Left cardiac atrium (tissue), 4 donors: Measurements from ENCODE around the gene NME8. TPM values are rescaled to one million over a fixed set of nuclear protein-coding genes. Genes with fewer than 3 reads are reported as not detected.
A peak's percentile ranks its signal among the peaks of the same experiment; 100 is the strongest.
"Not testable (repeated sequence)": the region's sequence is repeated elsewhere in the genome, so short reads cannot be mapped to it uniquely, and the experiment has no call there.

ENCODE experiments used
- ATAC-seq, 2 donors: fragments of 200-7000 bp; cut with Tn5 transposase; one replicate each; pipeline ENCODE4 v1.9.1; 2020; ENCODE audit warnings: mild to moderate bottlenecking in 2 of 2, moderate library complexity in 2 of 2
- DNase-seq: peaks from one replicate; pipeline ENCODE4 v3.0.0-alpha.2; 2020
- intact Hi-C, 2 donors: fragments of 100-400 bp; cut with DNase I; formaldehyde crosslinking; loops; one replicate each; pipeline versions ENCODE4 v1.14.1 to v1.15.1; 2022 to 2023
- long read RNA-seq: library from polyadenylated mRNA; unstranded; transcript quantifications from one replicate; pipeline ENCODE4 v2.0.0, GENCODE V29; 2021
- total RNA-seq, 2 donors: library from RNA; stranded (reverse); fragmentation: NEBNext Ultra II Directional; extraction: Animal tissue kit (Norgen Biotek cat#: 25700); gene quantifications; one replicate each; pipeline ENCODE4 v1.2.1, GENCODE V29; 2021
- donor health status: DM: no; HTN: yes; CAD: no.
- donor health status: DM: no; HTN: yes; CAD: no; lungs with severe emphysema.
- donor health status: DM: yes; HTN: yes; CAD: no.
- donor health status: Dilated cardiomyopathy.

The NME8 gene
- not detected for total RNA-seq
- long read RNA-seq = 0 reads

DNA sequence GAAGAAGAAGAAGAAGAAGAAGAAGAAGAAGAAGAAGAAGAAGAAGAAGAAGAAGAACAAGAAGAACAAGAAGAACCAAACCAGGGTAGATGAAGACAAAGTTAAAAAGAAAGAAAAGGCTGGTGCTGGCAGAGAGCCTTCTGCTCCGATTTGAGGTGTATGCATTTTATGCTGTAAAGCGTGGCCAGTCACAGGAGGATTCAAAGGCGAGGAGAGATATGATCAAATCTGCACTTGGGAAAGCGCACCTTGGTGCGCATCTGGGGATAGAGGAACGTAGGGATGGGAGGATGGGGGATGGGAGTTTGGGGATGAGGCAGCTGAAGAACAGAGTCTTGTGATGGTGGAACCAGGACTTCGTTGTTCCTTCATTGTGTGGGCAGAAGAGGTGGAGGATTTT is at the start of gene NME8:
TSS of gene NME8 (plus strand) at position 301 of the 400 bp plus-strand sequence. CDS start 1,670 bp downstream, outside the sequence.
- DNase-seq = no peak
- intact Hi-C loops = no loop called here
- ATAC-seq = no peak

GRCh38 chr7:37806152-37806551 is 42.2 kb upstream of the NME8 start:
- intact Hi-C loops = no loop called here
- ATAC-seq = no peak
- DNase-seq = no peak

GRCh38 chr7:37812161-37812580 is 36.2 kb upstream of the NME8 start:
- intact Hi-C loops, DNase-seq, ATAC-seq: not testable (repeated sequence)

GRCh38 chr7:37815671-37816371 is 32.6 kb upstream of the NME8 start:
- intact Hi-C loops = no loop called here
- ATAC-seq (no peak), DNase-seq (no peak)

DNA sequence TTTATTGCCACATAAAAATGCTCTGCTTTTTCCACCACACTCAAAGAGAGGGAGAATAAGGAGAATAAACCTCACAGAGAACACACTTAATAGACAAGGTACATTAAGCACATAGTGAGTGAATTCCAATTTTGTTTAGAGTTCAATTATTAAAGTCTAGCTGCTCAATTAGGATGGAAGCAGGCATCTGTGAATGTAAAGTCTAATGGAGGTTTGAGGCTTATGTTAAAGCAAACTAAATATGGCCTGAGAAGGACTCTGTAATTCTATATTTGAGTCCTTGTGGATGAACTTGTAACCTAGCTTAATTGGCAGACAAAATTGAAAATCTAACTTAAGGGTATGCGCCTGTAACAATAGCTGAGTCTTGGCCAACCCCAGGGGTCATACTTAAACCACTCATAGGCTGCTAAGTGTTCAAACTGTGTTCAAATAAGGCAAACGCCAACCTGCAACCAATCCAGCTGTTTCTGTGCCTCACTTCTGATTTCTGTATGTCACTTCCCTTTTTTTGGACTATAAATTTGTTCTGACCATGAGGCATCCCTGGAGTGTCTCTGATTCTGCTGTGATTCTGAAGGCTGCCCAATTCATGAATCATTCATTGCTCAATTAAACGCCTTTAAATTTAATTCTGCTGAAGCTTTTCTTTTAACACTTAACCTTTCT is 31.3 kb upstream of the NME8 start:
- ATAC-seq (no peak), DNase-seq (no peak)
- intact Hi-C loops = no loop called here

- ATAC-seq (no peak), DNase-seq (no peak)
- intact Hi-C loops = no loop called here
Observed at GRCh38 chr7:37817591-37817960, 30.8 kb upstream of the NME8 start.

DNA sequence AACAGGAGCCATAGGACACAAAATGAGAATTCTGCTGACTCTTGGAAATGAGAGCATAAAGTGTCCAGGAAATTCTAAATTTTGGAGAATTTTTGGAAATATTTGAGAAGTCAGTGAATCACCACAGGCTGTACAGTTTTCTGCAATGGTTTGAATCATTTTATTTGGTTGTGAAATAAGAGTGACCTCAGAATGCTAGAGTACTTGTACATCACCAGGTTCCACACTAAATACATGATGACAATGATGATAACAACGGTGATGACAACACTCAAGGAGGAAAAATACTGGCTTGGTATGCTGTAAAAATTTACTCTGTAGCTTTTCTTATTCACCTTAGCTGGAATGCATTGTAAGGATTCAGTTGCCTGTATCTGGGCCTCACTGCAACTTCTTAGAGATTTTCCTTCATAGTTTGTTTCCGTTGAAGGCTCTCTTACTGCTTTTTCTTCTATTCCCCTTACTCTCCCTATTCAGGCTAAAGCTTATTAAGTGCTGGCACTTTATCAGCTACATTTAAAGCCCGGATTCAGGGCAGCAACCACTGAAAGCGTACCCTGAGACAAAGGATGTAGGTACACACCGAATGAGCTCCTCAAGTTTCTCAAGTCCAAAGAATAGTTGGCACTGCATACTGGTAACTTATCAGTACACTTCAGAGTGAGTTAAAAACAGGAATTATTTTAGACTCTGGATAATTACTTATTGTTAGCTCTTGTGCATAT is 30.2 kb upstream of the NME8 start:
- peak in 1 of 2 donors; percentile 79 for ATAC-seq

DNA sequence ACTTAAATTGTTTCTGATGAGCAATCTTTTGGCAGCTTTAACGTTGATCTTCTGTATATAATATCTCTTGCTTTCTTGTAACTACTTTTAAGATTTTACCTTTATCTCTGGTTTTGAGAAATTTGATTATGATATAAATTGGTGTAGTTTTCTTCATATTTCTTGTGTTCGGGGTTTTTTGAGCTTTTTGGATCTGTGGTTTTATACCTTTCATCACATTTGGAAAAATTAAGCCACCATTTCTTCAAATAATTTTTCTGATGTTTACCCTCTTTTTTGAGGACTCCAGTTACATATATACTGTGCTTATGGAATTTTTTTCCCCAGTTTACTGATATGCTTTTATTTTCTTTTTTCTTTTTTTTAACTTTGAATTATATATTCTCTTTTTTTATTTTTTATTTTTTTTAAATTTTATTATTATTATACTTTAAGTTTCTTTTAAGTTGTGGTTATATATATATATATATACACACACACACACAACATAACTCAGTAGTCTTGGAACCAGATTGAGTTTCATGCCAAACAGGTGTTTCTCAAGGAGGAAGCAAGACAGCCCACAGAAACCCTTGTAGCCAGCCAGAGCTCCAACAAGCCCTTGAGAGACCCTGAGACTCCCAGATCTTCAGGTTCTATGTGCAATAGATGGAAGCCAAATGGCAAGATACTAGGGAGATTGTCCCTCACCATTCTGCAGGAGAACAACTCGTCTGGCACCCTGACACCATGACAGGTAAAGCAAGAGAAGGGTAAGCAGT is 27.5 kb upstream of the NME8 start:
- intact Hi-C loops = no loop called here
- DNase-seq = no peak
- no peak for ATAC-seq

More for the DNA sequence above, 30.2 kb upstream of the NME8 start:
- DNase-seq = no peak
- intact Hi-C loops = no loop called here

DNA sequence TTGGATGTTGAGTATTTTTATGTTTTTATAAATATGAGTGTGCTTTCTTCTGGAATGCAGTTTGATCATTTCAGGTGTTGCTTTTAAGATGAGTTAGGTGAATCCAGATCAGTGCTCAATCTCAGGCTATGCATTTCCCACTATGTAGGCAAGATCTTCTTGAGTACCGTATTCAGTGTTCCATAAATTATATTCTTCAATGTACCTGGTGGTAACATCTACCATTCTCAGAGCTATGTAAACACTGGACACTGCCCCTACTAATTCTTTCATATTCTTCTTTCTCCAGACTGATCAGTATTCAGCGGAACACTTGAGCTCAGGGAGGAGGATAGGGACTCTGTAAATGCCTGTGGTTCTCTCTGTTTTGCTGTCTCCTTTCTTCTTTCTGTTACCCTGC is 25.5 kb upstream of the NME8 start:
- DNase-seq (no peak), ATAC-seq (no peak)
- intact Hi-C loops = no loop called here

DNA sequence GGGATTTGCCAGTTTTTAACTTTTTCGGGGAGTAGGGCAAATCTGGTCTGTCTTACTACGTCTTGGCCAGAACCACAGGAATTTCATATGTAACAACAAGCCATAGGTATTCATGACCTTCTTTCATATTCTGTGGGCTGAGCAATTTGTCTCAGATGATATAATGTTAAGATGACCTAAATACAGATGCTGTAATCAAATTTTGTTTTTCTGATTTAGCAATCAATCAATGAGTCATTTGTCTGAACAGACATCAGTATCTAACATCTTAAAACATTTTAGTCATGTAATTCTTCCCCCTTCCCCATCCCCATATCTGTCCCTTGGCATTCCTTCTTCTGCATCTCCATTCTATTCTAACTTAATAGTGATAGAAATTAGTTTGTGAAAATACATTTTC is 24.8 kb upstream of the NME8 start:
- intact Hi-C loops = no loop called here
- DNase-seq (no peak), ATAC-seq (no peak)

DNA sequence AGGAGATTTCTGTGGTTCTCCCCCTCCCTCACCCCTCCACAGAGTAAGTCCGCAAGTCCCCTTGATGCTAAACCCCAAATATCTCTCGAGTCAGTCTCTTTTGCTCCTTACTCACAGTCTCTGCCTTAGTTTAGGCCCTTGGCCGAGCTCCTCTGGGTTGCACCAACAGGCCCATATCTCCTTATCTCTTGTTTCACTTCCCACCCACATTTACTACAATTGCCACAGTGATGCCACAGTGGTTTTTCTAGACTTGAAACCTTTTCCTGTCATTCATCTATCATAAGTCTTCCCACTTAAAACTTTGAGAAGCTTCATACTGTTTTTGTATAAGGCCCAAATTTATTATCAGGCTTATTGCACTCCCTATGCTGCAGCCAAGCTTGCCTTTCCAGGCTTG is 23.4 kb upstream of the NME8 start:
- intact Hi-C loops = no loop called here
- ATAC-seq (no peak), DNase-seq (no peak)

GRCh38 chr7:37826825-37827224 is 21.6 kb upstream of the NME8 start:
- intact Hi-C loops = no loop called here
- DNase-seq = no peak
- peak; percentile 25 to 34 for ATAC-seq

DNA sequence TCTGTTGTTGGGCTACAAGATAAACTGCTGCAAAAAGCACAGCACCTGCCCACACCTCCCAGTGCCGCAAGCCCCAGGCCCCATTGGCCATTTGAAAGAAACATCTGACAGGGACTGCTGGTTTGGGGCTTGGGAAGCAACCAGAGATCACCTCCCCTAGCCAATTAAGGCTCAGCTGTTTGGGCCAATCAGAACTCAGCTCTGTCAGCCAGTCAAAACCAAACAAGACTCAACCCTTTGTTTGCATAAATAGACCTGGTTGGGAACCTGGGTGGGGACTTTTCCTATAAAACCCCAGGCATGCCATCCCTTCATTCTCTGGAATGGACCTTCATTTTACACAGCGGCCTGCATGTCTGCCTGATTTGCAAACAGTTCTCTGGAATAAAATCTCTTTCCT is 17.2 kb upstream of the NME8 start:
- DNase-seq (no peak), ATAC-seq (no peak)
- intact Hi-C loops = loop anchor here (5.0 to 10.0 kb wide), 4 partner anchors 204 to 626 kb away; no protein-coding TSS in a partner anchor

GRCh38 chr7:37832194-37832593 is 16.2 kb upstream of the NME8 start:
- intact Hi-C loops = loop anchor here (5.0 to 10.0 kb wide), 4 partner anchors 205 to 627 kb away; no protein-coding TSS in a partner anchor
- DNase-seq (peak; percentile 86), ATAC-seq (peak; percentile 99)

DNA sequence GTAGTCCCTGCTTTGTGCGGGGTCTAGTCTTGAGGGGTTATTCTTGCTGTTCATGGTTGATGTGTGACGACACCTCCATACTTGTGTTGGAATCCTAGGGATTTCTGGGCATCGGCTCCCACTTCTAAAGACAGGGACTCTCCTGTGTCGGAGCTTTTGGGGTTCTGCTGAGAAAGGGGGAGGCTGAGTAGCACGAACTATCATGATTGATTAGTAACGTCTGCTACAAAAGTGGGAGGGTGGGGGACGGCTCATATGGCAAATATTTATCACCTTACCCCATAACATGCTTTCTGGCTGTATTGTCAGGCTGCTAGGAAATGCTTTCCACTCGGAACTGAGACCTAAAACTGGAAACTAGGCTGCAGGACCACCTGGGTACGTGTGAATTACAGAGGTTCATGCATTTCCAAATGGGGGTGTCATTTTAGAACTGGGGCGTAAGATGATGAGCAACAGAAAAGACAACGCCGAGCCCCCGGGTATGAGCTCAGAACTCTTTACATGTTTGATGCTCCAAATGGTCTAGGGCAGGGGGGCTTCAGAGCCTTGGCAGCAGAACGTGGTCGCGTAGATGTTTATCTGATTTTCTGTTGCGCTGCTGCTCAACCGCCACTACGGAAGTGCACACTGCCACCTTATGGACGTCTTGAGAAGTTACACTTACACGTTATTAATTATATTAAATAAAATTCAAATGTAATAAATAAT is 15.1 kb upstream of the NME8 start:
- intact Hi-C loops = loop anchor here (5.0 to 10.0 kb wide), 4 partner anchors 206 to 628 kb away; no protein-coding TSS in a partner anchor
- DNase-seq (peak; percentile 36), ATAC-seq (peak in 1 of 2 donors; percentile 56)

GRCh38 chr7:37833818-37834146 is 14.6 kb upstream of the NME8 start:
- DNase-seq = no peak
- ATAC-seq = no peak

DNA sequence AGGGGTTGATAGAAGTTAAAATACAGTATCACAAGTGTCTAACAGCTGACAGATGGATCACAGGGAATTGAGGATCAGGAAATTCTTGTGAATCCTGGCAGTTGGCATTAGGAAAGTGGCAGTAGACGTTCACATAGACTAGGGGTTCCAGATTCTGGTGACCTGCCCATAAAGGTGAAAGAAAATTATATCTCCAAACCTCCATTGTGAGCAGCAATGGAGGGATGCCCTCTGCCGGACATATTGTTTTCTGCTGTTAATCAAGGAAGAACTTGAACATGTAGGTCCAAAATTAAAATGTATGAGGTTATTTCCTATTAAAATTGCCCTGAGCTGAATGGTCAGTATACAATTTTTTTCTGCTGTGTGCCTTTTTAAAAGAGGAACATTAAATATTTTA is 5.1 kb downstream of the NME8 start:
- ATAC-seq (no peak), DNase-seq (no peak)
- intact Hi-C loops = no loop called here

More at GRCh38 chr7:37833818-37834146, 14.6 kb upstream of the NME8 start:
- intact Hi-C loops = loop anchor here (5.0 to 10.0 kb wide), 4 partner anchors 206 to 629 kb away; no protein-coding TSS in a partner anchor

DNA sequence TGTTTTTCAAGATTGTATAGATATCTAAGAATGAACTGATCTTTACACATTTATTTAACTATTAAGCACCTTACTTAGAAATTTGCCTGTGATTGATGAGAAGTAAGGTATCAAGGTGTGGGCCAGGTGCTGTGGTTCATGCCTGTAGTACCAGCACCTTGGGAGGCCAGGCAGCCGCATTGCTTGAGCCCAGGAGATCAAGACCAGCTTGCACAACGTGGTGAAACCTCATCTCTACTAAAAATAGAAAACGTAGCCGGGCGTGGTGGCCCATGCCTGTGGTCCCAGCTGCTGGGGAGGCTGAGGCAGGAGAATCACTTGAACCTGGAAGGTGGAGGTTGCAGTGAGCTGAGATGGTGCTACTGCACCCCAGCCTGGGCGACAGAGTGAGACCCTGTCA is 33.7 kb downstream of the NME8 start:
- ATAC-seq (no peak), DNase-seq (no peak)
- intact Hi-C loops = no loop called here

DNA sequence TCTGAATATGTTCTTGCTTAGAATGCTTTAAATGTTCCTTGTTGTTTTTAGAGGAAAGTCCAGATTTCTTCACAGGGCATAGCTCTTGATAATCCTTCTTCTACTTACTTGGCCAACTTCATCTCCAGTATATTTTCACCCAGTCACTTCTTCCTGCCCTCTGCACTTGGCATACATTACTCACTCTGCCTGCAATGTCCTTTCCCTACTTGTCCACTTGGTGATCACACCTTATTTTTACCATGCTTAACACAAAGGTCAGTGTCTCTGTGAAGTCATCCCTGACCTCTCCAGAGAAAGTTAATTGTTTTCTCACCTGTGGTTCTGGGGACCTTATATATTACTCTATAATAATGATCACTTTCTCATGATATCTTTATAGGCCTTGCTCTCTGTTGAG is 45.0 kb downstream of the NME8 start:
- no peak for DNase-seq
- intact Hi-C loops = no loop called here
- ATAC-seq = no peak
